OCI-M1 (cell line): ENCODE results near the gene CHST11.
"Not testable (repeated sequence)": the region's sequence is repeated elsewhere in the genome, so short reads cannot be mapped to it uniquely, and the experiment has no call there.

Experiments used
- DNase-seq: peaks from one replicate; lab custom pipeline; 2025; lab: John Stamatoyannopoulos, UW

The CHST11 gene

GRCh38 chr12:104740668-104741067, 283.9 kb downstream of the CHST11 start:
- no peak for DNase-seq

GRCh38 chr12:104741077-104741476, 284.3 kb downstream of the CHST11 start:
- no peak for DNase-seq

- no peak for DNase-seq
Observed at GRCh38 chr12:104741497-104742367, 285.0 kb downstream of the CHST11 start.

- DNase-seq = no peak
Observed at GRCh38 chr12:104742551-104743201, 285.9 kb downstream of the CHST11 start.

GRCh38 chr12:104743202-104743580, 286.4 kb downstream of the CHST11 start:
- no peak for DNase-seq

- not testable (repeated sequence) for DNase-seq
Observed at GRCh38 chr12:104743753-104744548, 287.2 kb downstream of the CHST11 start.

- DNase-seq = no peak
Observed at GRCh38 chr12:104746467-104747088, 289.8 kb downstream of the CHST11 start.

GRCh38 chr12:104747330-104747729, 290.6 kb downstream of the CHST11 start:
- DNase-seq = no peak

- no peak for DNase-seq
Observed at GRCh38 chr12:104747955-104748354, 291.2 kb downstream of the CHST11 start.

- DNase-seq = no peak
Observed at GRCh38 chr12:104748356-104748755, 291.6 kb downstream of the CHST11 start.

GRCh38 chr12:104748790-104749189, 292.0 kb downstream of the CHST11 start:
- DNase-seq = no peak

- no peak for DNase-seq
Observed at GRCh38 chr12:104749545-104749944, 292.8 kb downstream of the CHST11 start.

GRCh38 chr12:104750061-104750460, 293.3 kb downstream of the CHST11 start:
- peak; percentile 71 for DNase-seq

GRCh38 chr12:104751120-104751519, 294.4 kb downstream of the CHST11 start:
- no peak for DNase-seq

- no peak for DNase-seq
Observed at GRCh38 chr12:104751594-104751993, 294.8 kb downstream of the CHST11 start.

GRCh38 chr12:104752016-104752415, 295.3 kb downstream of the CHST11 start:
- DNase-seq = no peak

- DNase-seq = no peak
Observed at GRCh38 chr12:104752881-104753280, 296.1 kb downstream of the CHST11 start.

GRCh38 chr12:104756901-104757300, 300.2 kb downstream of the CHST11 start:
- DNase-seq = no peak

- DNase-seq = no peak
Observed at GRCh38 chr12:104758771-104759170, 302.0 kb downstream of the CHST11 start.

GRCh38 chr12:104761091-104761490, 304.3 kb downstream of the CHST11 start:
- no peak for DNase-seq

- DNase-seq = no peak
Observed at GRCh38 chr12:104761611-104762010, 304.9 kb downstream of the CHST11 start.

- peak; percentile 65 for DNase-seq
Observed at GRCh38 chr12:104763168-104763805, 306.5 kb downstream of the CHST11 start.
